Smooth muscle cell (in vitro differentiated cells): ENCODE data around the gene ALG8. TPM values are rescaled to one million over a fixed set of nuclear protein-coding genes. Genes with fewer than 3 reads are reported as not detected.

ENCODE experiments used
- DNase-seq: peaks from one replicate; lab custom pipeline; 2025; ENCODE audit not compliant: unreplicated experiment; lab: John Stamatoyannopoulos, UW
- H2AFZ ChIP-seq: fragments of 200-600 bp; sonication (generic); 2 replicates; pipeline ENCODE4 v1.6.0; 2016; ENCODE audit warnings: antibody characterized with exemption, low read depth, mild to moderate bottlenecking
- H3F3A ChIP-seq: fragments of 200-600 bp; sonication (generic); 2 replicates; pipeline ENCODE4 v1.6.0; 2017; ENCODE audit warnings: antibody characterized with exemption, low read depth
- H3K27ac ChIP-seq: fragments of 200-600 bp; sonication (generic); 2 replicates; pipeline ENCODE4 v1.5.1; 2016; ENCODE audit warnings: low read depth, mild to moderate bottlenecking
- H3K27me3 ChIP-seq: fragments of 200-600 bp; sonication (generic); 2 replicates; pipeline ENCODE4 v1.6.1; 2016; ENCODE audit warnings: low read depth, mild to moderate bottlenecking
- H3K36me3 ChIP-seq: fragments of 200-600 bp; sonication (generic); 2 replicates; pipeline ENCODE4 v1.5.1; 2016; ENCODE audit warnings: low read depth
- H3K4me1 ChIP-seq: fragments of 200-600 bp; sonication (generic); 2 replicates; pipeline ENCODE4 v1.5.1; 2016; ENCODE audit warnings: low read depth
- H3K4me2 ChIP-seq: fragments of 200-600 bp; sonication (generic); 2 replicates; pipeline ENCODE4 v1.6.0; 2016; ENCODE audit warnings: mild to moderate bottlenecking
- H3K4me3 ChIP-seq: fragments of 200-600 bp; sonication (generic); 2 replicates; pipeline ENCODE4 v1.5.1; 2016; ENCODE audit warnings: mild to moderate bottlenecking
- H3K79me2 ChIP-seq: fragments of 200-600 bp; sonication (generic); 2 replicates; pipeline ENCODE4 v1.6.0; 2016; ENCODE audit warnings: low read depth, mild to moderate bottlenecking
- H3K9ac ChIP-seq: fragments of 200-600 bp; sonication (generic); 2 replicates; pipeline ENCODE4 v1.6.0; 2016; ENCODE audit warnings: low read depth
- H3K9me3 ChIP-seq: fragments of 200-600 bp; sonication (generic); replicated peaks from 2 replicates; pipeline ENCODE4 v1.5.1; 2016; ENCODE audit warnings: low read depth
- H4K20me1 ChIP-seq: fragments of 200-600 bp; sonication (generic); 2 replicates; pipeline ENCODE4 v1.6.0; 2016; ENCODE audit warnings: low read depth
- WGBS: methylation state at CpG from one replicate; pipeline ENCODE4 v1.1.7; 2016; ENCODE audit warnings: low lambda C conversion rate; 5-methylcytosine and 5-hydroxymethylcytosine counted together
- polyA plus RNA-seq: library from polyadenylated mRNA; unstranded; fragments of >200 nt; fragmentation: Nextera tagmentation; extraction: Ambion mirVana; gene quantifications from 2 replicates; pipeline ENCODE4 v1.2.1, GENCODE V29; 2016
- total RNA-seq: library from RNA; depleted of rRNA; stranded (reverse); fragments of >200 nt; gene quantifications from 2 replicates; pipeline ENCODE4 v1.2.3, GENCODE V29; 2014
- TF ChIP-seq, protein P1 (sequence below): fragments of 200-600 bp; sonication (generic); IDR thresholded peaks from 2 replicates; pipeline ENCODE4 v1.5.1; 2017; ENCODE audit warnings: borderline replicate concordance, mild to moderate bottlenecking, antibody characterized with exemption; ENCODE audit not compliant: insufficient read depth, poor library complexity, severe bottlenecking

ALG8 gene
- total and polyA plus RNA-seq, 2 experiments from 2014 or later, result 62.0 to 68.3 TPM

GRCh38 chr11:78110351-78110750 lies 29.1 kb downstream of the ALG8 start:
- H2AFZ ChIP-seq, result no peak overlapping the region
- H3K9ac ChIP-seq, result no peak overlapping the region
- H3K27me3 ChIP-seq, result no peaks in the 10 kb centered on the region
- no peaks in the 10 kb centered on the region for H4K20me1 ChIP-seq
- peaks cover 6% of the 10 kb centered on the region for H3K4me1 ChIP-seq
- peaks cover 10% of the 10 kb centered on the region for H3F3A ChIP-seq
- H3K79me2 ChIP-seq, result no peaks in the 10 kb centered on the region
- DNase-seq, result no peak
- H3K4me3 ChIP-seq, result no peak overlapping the region
- H3K4me2 ChIP-seq, result no peak overlapping the region
- peaks cover 12% of the 10 kb centered on the region for H3K36me3 ChIP-seq
- H3K9me3 ChIP-seq, result no peaks in the 10 kb centered on the region
- TF ChIP-seq, protein P1, sequence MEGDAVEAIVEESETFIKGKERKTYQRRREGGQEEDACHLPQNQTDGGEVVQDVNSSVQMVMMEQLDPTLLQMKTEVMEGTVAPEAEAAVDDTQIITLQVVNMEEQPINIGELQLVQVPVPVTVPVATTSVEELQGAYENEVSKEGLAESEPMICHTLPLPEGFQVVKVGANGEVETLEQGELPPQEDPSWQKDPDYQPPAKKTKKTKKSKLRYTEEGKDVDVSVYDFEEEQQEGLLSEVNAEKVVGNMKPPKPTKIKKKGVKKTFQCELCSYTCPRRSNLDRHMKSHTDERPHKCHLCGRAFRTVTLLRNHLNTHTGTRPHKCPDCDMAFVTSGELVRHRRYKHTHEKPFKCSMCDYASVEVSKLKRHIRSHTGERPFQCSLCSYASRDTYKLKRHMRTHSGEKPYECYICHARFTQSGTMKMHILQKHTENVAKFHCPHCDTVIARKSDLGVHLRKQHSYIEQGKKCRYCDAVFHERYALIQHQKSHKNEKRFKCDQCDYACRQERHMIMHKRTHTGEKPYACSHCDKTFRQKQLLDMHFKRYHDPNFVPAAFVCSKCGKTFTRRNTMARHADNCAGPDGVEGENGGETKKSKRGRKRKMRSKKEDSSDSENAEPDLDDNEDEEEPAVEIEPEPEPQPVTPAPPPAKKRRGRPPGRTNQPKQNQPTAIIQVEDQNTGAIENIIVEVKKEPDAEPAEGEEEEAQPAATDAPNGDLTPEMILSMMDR, result no peak
- no peak overlapping the region for H3K27ac ChIP-seq
- WGBS, result 91% methylated on average over 5 of the region's 5 CpGs

- Histone ChIP-seq H3K79me2 (no peaks in the 10 kb centered on the region), H3K4me1 (peaks cover 6% of the 10 kb centered on the region), H4K20me1 (no peaks in the 10 kb centered on the region), H3F3A (peaks cover 10% of the 10 kb centered on the region), H3K9me3 (no peaks in the 10 kb centered on the region), H3K36me3 (peaks cover 12% of the 10 kb centered on the region), H3K4me3 (no peak overlapping the region), H2AFZ (no peak overlapping the region), H3K27ac (peak overlapping the region; percentile 21), H3K27me3 (no peaks in the 10 kb centered on the region), H3K9ac (no peak overlapping the region), H3K4me2 (peak overlapping the region; percentile 57)
- DNase-seq, result no peak
- 50% methylated on average over 3 of the region's 3 CpGs for whole genome bisulfite sequencing
- TF ChIP-seq, protein P1, result no peak
These were observed 30.1 kb downstream of the ALG8 start for GRCh38 chr11:78109081-78110015.

DNA sequence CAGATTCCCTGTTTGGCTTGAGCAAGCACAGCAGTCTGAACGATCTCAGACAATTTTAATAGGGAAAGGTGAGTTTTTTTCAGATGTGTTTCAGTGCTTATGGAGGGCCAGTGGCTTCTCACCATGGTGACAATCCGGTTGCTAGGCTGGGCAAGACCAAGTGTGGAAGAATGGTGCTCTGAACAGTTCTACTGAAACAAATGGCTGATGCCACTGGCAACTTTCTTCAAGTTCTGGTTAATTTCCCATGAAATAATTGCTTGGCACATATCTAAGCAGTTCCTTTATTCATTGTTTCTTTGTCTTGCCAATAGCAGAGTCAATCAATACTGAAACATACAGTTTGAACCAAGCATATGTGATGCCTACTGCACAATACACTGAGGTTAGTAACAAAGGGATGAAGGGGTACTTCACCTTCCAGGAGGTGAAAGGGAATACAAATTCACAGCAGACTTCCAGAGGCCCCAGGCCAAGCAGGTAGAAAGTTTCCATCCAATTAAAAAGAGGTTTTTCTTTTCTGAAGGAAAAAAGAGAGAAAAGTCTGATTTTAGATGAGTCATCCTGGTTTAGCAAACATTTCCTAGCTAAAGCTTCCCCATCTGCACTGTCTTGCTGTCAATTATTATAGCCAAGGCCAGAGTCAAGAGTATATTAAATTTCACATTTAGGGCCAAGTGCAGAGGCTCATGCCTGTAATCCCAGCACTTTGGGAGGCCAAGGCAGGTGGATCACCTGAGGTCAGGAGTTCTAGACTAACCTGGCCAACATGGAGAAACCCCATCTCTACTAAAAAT lies 38.6 kb downstream of the ALG8 start:
- 98% methylated on average over 2 of the region's 2 CpGs for WGBS
- TF ChIP-seq, protein P1, result no peak
- H3K27ac ChIP-seq, result no peak overlapping the region

More for the DNA sequence above, 38.6 kb downstream of the ALG8 start:
- Histone ChIP-seq H3K9me3 (no peaks in the 10 kb centered on the region), H3K4me2 (no peak overlapping the region), H2AFZ (no peak overlapping the region), H4K20me1 (no peaks in the 10 kb centered on the region), H3K79me2 (no peaks in the 10 kb centered on the region), H3K4me3 (no peak overlapping the region), H3K4me1 (no peaks in the 10 kb centered on the region), H3K9ac (no peak overlapping the region), H3K36me3 (peaks cover 5% of the 10 kb centered on the region), H3K27me3 (no peaks in the 10 kb centered on the region), H3F3A (no peaks in the 10 kb centered on the region)
- DNase-seq, result no peak
